Liver (tissue), 3 donors: ENCODE results near the gene FGF19.
A peak's percentile ranks its signal among the peaks of the same experiment; 100 is the strongest.

Source experiments
- ATF3 ChIP-seq: IDR thresholded peaks from 2 replicates; pipeline ENCODE4 v1.6.1; 2016; ENCODE audit warnings: antibody characterized with exemption
- CTCF ChIP-seq: fragments of 150-350 bp; IDR thresholded peaks from 2 replicates; pipeline ENCODE4 v1.5.1; 2017; ENCODE audit warnings: improper control_type of control experiment, low read depth, low read length; ENCODE audit not compliant: missing input control
- JUND ChIP-seq, 2 donors: IDR thresholded peaks; 2 replicates each; pipeline ENCODE4 v1.6.1; 2016; ENCODE audit warnings: antibody characterized with exemption in 2 of 2
- SP1 ChIP-seq: IDR thresholded peaks from 2 replicates; pipeline ENCODE4 v1.6.1; 2018; ENCODE audit warnings: antibody characterized with exemption, mild to moderate bottlenecking
- TAF1 ChIP-seq: conservative IDR thresholded peaks from 2 replicates; pipeline ENCODE4 v1.6.1; 2016; ENCODE audit warnings: antibody characterized with exemption, mild to moderate bottlenecking
- donor health status: healthy.
- donor health status: healthy.

GRCh38 chr11:69662021-69662698 lies 41.7 kb downstream of the FGF19 start:
- no peak for TF ChIP-seq TAF1
- TF ChIP-seq CTCF, result peak; percentile 9
- no peak for TF ChIP-seq JUND (IDR thresholded peaks at IDR 0.05)
- TF ChIP-seq SP1, result no peak
- TF ChIP-seq ATF3, result no peak
